Measurements from ENCODE around the gene EGFL6.
A peak's percentile ranks its signal among the peaks of the same experiment; 100 is the strongest.

Gene EGFL6, protein sequence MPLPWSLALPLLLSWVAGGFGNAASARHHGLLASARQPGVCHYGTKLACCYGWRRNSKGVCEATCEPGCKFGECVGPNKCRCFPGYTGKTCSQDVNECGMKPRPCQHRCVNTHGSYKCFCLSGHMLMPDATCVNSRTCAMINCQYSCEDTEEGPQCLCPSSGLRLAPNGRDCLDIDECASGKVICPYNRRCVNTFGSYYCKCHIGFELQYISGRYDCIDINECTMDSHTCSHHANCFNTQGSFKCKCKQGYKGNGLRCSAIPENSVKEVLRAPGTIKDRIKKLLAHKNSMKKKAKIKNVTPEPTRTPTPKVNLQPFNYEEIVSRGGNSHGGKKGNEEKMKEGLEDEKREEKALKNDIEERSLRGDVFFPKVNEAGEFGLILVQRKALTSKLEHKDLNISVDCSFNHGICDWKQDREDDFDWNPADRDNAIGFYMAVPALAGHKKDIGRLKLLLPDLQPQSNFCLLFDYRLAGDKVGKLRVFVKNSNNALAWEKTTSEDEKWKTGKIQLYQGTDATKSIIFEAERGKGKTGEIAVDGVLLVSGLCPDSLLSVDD

GRCh38 chrX:13569479-13570260 lies at the start of gene EGFL6:
TSS of gene EGFL6 (plus strand) at chrX:13569601. CDS start at chrX:13569862, 261 bp downstream.
- TF ChIP-seq MYC (IDR thresholded peaks at IDR 0.05; ENCODE audit: low read depth, low read length) (no peak), POLR2A (IDR thresholded peaks at IDR 0.05; ENCODE audit: extremely low read depth, insufficient read length) (no peak)
- TF ChIP-seq, protein P1, sequence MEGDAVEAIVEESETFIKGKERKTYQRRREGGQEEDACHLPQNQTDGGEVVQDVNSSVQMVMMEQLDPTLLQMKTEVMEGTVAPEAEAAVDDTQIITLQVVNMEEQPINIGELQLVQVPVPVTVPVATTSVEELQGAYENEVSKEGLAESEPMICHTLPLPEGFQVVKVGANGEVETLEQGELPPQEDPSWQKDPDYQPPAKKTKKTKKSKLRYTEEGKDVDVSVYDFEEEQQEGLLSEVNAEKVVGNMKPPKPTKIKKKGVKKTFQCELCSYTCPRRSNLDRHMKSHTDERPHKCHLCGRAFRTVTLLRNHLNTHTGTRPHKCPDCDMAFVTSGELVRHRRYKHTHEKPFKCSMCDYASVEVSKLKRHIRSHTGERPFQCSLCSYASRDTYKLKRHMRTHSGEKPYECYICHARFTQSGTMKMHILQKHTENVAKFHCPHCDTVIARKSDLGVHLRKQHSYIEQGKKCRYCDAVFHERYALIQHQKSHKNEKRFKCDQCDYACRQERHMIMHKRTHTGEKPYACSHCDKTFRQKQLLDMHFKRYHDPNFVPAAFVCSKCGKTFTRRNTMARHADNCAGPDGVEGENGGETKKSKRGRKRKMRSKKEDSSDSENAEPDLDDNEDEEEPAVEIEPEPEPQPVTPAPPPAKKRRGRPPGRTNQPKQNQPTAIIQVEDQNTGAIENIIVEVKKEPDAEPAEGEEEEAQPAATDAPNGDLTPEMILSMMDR (IDR thresholded peaks at IDR 0.05; ENCODE audit: low read depth, low read length): no peak
- TF ChIP-seq, protein P2, sequence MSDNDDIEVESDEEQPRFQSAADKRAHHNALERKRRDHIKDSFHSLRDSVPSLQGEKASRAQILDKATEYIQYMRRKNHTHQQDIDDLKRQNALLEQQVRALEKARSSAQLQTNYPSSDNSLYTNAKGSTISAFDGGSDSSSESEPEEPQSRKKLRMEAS (IDR thresholded peaks at IDR 0.05; ENCODE audit: low read depth, low read length): no peak
- no peak within 1 kb of the TSS for H3K4me3 ChIP-seq (ENCODE audit: low read depth, low read length)
- no peak for DNase-seq (ENCODE audit: low read depth)

GRCh38 chrX:13520351-13520750 lies 49.0 kb upstream of the EGFL6 start:
- no peak overlapping the region for H3K4me3 ChIP-seq (ENCODE audit: low read depth, low read length)
- TF ChIP-seq, protein P2 (IDR thresholded peaks at IDR 0.05; ENCODE audit: low read depth, low read length): no peak
- TF ChIP-seq, protein P1 (IDR thresholded peaks at IDR 0.05; ENCODE audit: low read depth, low read length): no peak
- no peak for TF ChIP-seq POLR2A (IDR thresholded peaks at IDR 0.05; ENCODE audit: extremely low read depth, insufficient read length)
- no peak for TF ChIP-seq MYC (IDR thresholded peaks at IDR 0.05; ENCODE audit: low read depth, low read length)
- DNase-seq (ENCODE audit: low read depth): no peak

DNA sequence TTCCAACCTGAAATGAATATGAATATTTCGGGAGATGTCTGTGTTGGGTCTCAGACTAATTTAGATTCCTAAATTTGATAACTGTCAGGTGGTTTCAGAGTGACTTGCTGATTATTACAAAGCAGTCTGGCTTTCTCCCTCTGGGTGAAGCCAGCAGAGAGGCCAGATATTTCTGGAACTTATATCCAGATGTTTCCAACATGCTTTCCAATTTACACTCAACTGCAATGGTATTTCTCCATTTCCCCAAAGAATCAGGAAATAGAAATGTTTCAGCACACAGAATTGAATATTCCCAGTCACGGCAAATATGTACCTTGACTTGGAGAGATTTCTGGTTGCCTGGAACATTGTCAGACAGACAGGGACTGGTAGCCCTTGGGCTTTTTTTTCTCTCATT lies 48.5 kb upstream of the EGFL6 start:
- H3K4me3 ChIP-seq (ENCODE audit: low read depth, low read length): no peak overlapping the region
- no peak for DNase-seq (ENCODE audit: low read depth)
- TF ChIP-seq, protein P2 (IDR thresholded peaks at IDR 0.05; ENCODE audit: low read depth, low read length): no peak
- TF ChIP-seq MYC (IDR thresholded peaks at IDR 0.05; ENCODE audit: low read depth, low read length): no peak
- no peak for TF ChIP-seq POLR2A (IDR thresholded peaks at IDR 0.05; ENCODE audit: extremely low read depth, insufficient read length)
- TF ChIP-seq, protein P1 (IDR thresholded peaks at IDR 0.05; ENCODE audit: low read depth, low read length): no peak

DNA sequence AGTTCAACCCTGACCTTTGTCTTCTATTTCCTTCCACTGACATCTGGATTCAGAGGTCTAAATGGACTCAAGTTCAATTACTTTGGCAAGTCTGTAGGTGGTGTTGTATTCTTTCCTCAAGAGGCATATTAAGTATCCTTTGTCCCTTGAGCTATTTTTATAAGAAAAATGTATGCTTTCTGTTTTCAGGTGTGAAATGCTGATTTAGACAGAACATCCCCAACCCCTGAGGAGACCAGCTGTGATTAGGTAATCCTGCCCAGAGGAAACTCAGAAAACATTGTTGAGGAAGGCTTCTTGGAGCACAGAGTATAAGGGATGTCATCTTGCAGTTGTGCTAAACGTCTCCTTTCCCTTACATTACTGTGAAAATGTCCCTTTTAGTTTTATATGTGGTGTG lies 46.6 kb upstream of the EGFL6 start:
- TF ChIP-seq MYC (IDR thresholded peaks at IDR 0.05; ENCODE audit: low read depth, low read length): no peak
- TF ChIP-seq, protein P2 (IDR thresholded peaks at IDR 0.05; ENCODE audit: low read depth, low read length): no peak
- TF ChIP-seq, protein P1 (IDR thresholded peaks at IDR 0.05; ENCODE audit: low read depth, low read length): no peak
- no peak for TF ChIP-seq POLR2A (IDR thresholded peaks at IDR 0.05; ENCODE audit: extremely low read depth, insufficient read length)
- H3K4me3 ChIP-seq (ENCODE audit: low read depth, low read length): no peak overlapping the region
- DNase-seq (ENCODE audit: low read depth): no peak

- H3K4me3 ChIP-seq (ENCODE audit: low read depth, low read length): no peak overlapping the region
- TF ChIP-seq MYC (IDR thresholded peaks at IDR 0.05; ENCODE audit: low read depth, low read length): no peak
- TF ChIP-seq, protein P2 (IDR thresholded peaks at IDR 0.05; ENCODE audit: low read depth, low read length): peak; percentile 30; the same call in 1 of the 2 replicates
- DNase-seq (ENCODE audit: low read depth): peak; percentile 22
These were observed 35.7 kb upstream of the EGFL6 start for GRCh38 chrX:13533726-13534125.
